ENCODE data around the gene SLC25A6. TPM values are rescaled to one million over a fixed set of nuclear protein-coding genes. Genes with fewer than 3 reads are reported as not detected.

The SLC25A6 gene
- total RNA-seq, 6 experiments from 2014 or later = 44.3 to 87.8 (median 57.0) TPM

DNA sequence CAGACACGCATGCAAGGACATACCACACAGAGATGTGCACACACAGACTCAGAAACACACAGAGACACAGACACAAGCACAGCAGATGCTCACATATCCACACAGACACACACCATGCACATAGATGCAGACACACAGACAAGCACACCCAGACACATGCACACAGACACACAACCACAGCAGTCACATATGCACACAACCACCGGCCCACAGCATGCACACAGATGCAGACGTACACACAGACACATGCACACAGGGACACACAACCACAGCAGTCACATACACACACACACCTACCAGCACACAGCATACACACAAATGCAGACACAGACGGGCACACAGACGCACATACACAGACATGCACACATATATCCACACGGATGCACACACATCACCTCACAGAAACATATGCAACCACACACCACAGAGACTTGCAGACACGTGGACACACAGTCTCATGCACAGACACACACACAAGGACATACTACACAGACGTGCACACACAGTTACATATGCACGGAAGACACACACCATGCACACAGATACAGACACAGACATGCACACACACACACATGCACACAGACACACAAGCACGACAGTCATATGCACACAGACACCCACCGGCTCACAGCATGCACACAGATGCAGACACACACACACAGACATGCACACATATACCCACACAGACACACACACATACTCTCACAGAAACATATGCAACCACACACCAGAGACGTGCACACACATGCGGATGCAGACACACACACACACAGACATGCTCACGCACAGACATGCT lies 25.2 kb upstream of the SLC25A6 start:
- intact Hi-C loops (cut with DNase I) = no loop called here

DNA sequence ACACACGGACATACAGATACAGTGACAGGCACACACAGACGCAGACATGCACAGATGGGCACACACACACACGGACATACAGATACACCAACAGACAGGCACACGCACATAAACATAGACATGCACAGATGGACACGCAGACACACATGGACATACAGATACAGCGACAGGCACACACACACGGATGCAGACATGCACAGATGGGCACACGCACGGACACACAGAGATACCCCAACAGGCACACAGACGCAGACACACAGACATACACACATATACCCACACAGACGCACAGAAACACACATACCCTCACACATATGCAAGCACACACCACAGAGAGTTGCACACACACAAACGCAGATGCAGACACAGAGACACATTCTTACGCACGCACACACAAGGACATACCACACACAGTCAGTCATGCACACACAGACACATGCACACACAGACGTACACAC lies 24.4 kb upstream of the SLC25A6 start:
- intact Hi-C loops (cut with DNase I) = no loop called here
- 40% methylated on average over 6 of the region's 15 CpGs for WGBS (ENCODE audit: insufficient coverage, low coverage, low lambda C conversion rate, missing lambda C conversion rate)
- TF ChIP-seq, protein P1, sequence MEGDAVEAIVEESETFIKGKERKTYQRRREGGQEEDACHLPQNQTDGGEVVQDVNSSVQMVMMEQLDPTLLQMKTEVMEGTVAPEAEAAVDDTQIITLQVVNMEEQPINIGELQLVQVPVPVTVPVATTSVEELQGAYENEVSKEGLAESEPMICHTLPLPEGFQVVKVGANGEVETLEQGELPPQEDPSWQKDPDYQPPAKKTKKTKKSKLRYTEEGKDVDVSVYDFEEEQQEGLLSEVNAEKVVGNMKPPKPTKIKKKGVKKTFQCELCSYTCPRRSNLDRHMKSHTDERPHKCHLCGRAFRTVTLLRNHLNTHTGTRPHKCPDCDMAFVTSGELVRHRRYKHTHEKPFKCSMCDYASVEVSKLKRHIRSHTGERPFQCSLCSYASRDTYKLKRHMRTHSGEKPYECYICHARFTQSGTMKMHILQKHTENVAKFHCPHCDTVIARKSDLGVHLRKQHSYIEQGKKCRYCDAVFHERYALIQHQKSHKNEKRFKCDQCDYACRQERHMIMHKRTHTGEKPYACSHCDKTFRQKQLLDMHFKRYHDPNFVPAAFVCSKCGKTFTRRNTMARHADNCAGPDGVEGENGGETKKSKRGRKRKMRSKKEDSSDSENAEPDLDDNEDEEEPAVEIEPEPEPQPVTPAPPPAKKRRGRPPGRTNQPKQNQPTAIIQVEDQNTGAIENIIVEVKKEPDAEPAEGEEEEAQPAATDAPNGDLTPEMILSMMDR (IDR thresholded peaks at IDR 0.05) = no peak
- no peak for TF ChIP-seq POLR2A (IDR thresholded peaks at IDR 0.05)

More for the DNA sequence above, 25.2 kb upstream of the SLC25A6 start:
- ATAC-seq (no peak), DNase-seq (peak in 1 of 3 donors; percentile 21)
- TF ChIP-seq POLR2A (IDR thresholded peaks at IDR 0.05) = no peak
- TF ChIP-seq, protein P1 (IDR thresholded peaks at IDR 0.05) = no peak
- H3K4me1 ChIP-seq = no peaks in the 10 kb centered on the region
- H3K36me3 ChIP-seq = peaks cover 0 to 14% (median under 1%) of the 10 kb centered on the region in 4 donors
- no peak overlapping the region for H3K4me3 ChIP-seq
- no peaks in the 10 kb centered on the region for H3K27me3 ChIP-seq
- 52% methylated on average over 6 of the region's 14 CpGs for WGBS (ENCODE audit: insufficient coverage, low coverage, low lambda C conversion rate, missing lambda C conversion rate)
- H3K9me3 ChIP-seq = no peaks in the 10 kb centered on the region
- H3K27ac ChIP-seq = no peak overlapping the region

DNA sequence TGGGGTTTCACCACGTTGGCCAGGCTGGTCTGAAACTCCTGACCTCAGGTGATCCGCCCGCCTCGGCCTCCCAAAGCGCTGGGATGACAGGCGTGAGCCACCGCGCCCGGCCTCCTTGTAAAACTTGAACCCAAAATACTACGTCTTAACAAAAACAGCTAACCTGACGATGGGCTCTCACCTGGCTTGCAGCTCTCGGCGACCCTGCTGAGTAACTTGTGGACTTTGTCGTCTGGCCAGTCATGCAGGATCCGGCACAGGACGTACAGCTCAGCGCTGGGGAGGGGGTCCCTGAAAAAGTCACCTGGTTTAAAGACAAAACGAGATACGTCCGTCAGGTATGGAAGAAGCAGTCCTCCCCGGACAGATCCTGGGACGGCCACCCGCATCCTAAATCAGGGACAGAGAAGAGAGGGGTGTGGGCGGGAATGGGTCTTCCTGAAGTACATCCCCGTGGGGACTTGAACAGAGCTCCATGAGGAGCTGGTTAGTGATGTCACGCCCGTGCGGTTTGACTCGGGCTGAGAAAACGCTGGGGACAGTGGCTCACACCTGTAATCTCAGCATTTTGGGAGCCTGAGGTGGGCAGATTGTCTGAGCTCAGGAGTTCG lies 20.7 kb upstream of the SLC25A6 start:
- intact Hi-C loops (cut with DNase I) = no loop called here
- Histone ChIP-seq H3K4me1 (no peaks in the 10 kb centered on the region), H3K27ac (no peak overlapping the region), H3K4me3 (no peak overlapping the region), H3K27me3 (no peaks in the 10 kb centered on the region), H3K36me3 (peaks cover 0 to 14% (median 4%) of the 10 kb centered on the region in 4 donors), H3K9me3 (no peaks in the 10 kb centered on the region)
- 91% methylated on average over 7 of the region's 31 CpGs for WGBS (ENCODE audit: insufficient coverage, low coverage, low lambda C conversion rate, missing lambda C conversion rate)
- no peak for DNase-seq
- no peak for TF ChIP-seq POLR2A (IDR thresholded peaks at IDR 0.05)
- TF ChIP-seq, protein P1 (IDR thresholded peaks at IDR 0.05) = no peak
- ATAC-seq = no peak

More for the DNA sequence above, 24.4 kb upstream of the SLC25A6 start:
- H3K4me1 ChIP-seq = no peaks in the 10 kb centered on the region
- no peaks in the 10 kb centered on the region for H3K9me3 ChIP-seq
- H3K27me3 ChIP-seq = no peaks in the 10 kb centered on the region
- DNase-seq (no peak), ATAC-seq (no peak)
- H3K4me3 ChIP-seq = no peak overlapping the region
- H3K27ac ChIP-seq = no peak overlapping the region
- H3K36me3 ChIP-seq = peaks cover 0 to 14% (median 2%) of the 10 kb centered on the region in 4 donors

DNA sequence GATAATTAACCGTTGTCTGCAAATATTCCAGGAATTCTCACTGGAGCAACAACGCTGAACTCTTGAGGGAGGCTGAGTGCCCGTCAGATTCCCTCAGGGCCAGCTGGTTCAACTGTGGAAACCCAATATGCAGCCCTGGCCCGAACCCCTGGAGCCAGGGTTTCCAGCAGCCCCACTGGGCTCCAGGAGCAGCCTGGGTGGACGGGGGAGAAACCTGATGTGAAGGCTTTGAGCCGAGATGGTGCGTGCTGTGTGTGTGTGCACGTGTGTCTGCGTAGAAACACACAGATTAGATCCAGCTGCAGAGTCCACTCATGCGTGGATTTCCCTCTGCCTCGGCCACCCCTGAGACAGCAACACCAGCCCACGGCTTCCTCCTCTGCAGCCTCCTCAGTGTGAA lies 19.4 kb upstream of the SLC25A6 start:
- 67% methylated on average over 1 of the region's 12 CpGs for WGBS (ENCODE audit: insufficient coverage, low coverage, low lambda C conversion rate, missing lambda C conversion rate)
- Histone ChIP-seq H3K4me1 (no peaks in the 10 kb centered on the region), H3K4me3 (no peak overlapping the region), H3K27ac (no peak overlapping the region), H3K36me3 (peaks cover 0 to 14% (median 9%) of the 10 kb centered on the region in 4 donors), H3K27me3 (no peaks in the 10 kb centered on the region), H3K9me3 (no peaks in the 10 kb centered on the region)
- TF ChIP-seq, protein P1 (IDR thresholded peaks at IDR 0.05) = no peak
- TF ChIP-seq POLR2A (IDR thresholded peaks at IDR 0.05) = no peak
- no peak for DNase-seq
- intact Hi-C loops (cut with DNase I) = no loop called here
- peak in 1 of 4 donors; percentile 37 for ATAC-seq

Measured in right lobe of liver (tissue), 6 donors.